T-cell (primary cell): ENCODE results near the gene POU2AF3. TPM values are rescaled to one million over a fixed set of nuclear protein-coding genes. Genes with fewer than 3 reads are reported as not detected.

Experiments used
- ATAC-seq, 4 experiments: fragments of 200-7000 bp in 3 of 4; fragments of 150-1000 bp in 1 of 4; cut with Tn5 transposase; replicated peaks in 1 of 4; 1 replicate in 3 of 4; 2 replicates in 1 of 4; pipeline ENCODE4 v1.10.0; 2021; ENCODE audit warnings: moderate library complexity in 3 of 4, mild to moderate bottlenecking in 2 of 4, moderate number of reproducible peaks in 1 of 4
- CTCF ChIA-PET, 2 donors: fragments of 300-600 bp; sonication (Branson Sonifier 250); formaldehyde crosslinking; loops; one replicate each; lab custom pipeline; 2022; ENCODE audit warnings: antibody characterized with exemption in 2 of 2; lab: Charles Lee
- POLR2A ChIA-PET, 2 donors: fragments of 300-600 bp; sonication (Branson Sonifier 250); formaldehyde crosslinking; loops; one replicate each; lab custom pipeline; 2022; ENCODE audit warnings: antibody characterized with exemption in 2 of 2; lab: Charles Lee
- DNase-seq, 35 experiments: peaks; one replicate each; pipeline versions ENCODE4 v3.0.0 to v3.0.0-alpha.2; 2013 to 2023
- H3K27ac ChIP-seq: one replicate; pipeline ENCODE4 v1.5.1; 2013; ENCODE audit warnings: low read length
- H3K27me3 ChIP-seq, 2 experiments: replicated peaks in 1 of 2; 1 replicate in 1 of 2; 2 replicates in 1 of 2; pipeline versions ENCODE4 v1.6.1 to v1.7.0; 2013; ENCODE audit warnings: low read length in 1 of 2, mixed read lengths in 1 of 2; ENCODE audit not compliant: control insufficient read depth in 2 of 2, insufficient read depth in 2 of 2; ENCODE audit errors: extremely low read depth in 1 of 2
- H3K36me3 ChIP-seq, 2 donors: 1 replicate in 1 of 2; 2 replicates in 1 of 2; pipeline versions ENCODE4 v1.6.1 to v1.7.0; 2013; ENCODE audit warnings: low read length in 1 of 2; ENCODE audit not compliant: control insufficient read depth in 2 of 2, insufficient read depth in 1 of 2; ENCODE audit errors: extremely low read depth in 1 of 2
- H3K4me1 ChIP-seq, 2 experiments: 1 replicate in 1 of 2; 2 replicates in 1 of 2; pipeline versions ENCODE4 v1.6.1 to v1.7.0; 2013; ENCODE audit warnings: low read length in 2 of 2, mixed read lengths in 1 of 2; ENCODE audit not compliant: insufficient read depth in 2 of 2, control insufficient read depth in 1 of 2; ENCODE audit errors: extremely low read depth in 1 of 2
- H3K4me3 ChIP-seq, 2 donors: 1 replicate in 1 of 2; 2 replicates in 1 of 2; pipeline versions ENCODE4 v1.5.1 to v1.7.0; 2013; ENCODE audit warnings: mild to moderate bottlenecking in 2 of 2, low read length in 1 of 2, moderate library complexity in 1 of 2; ENCODE audit not compliant: control insufficient read depth in 1 of 2; ENCODE audit errors: extremely low read depth in 1 of 2
- H3K9me3 ChIP-seq: 2 replicates; pipeline ENCODE4 v1.7.0; 2013
- H3K27ac Mint-ChIP-seq, 2 donors: one replicate each; pipeline ENCODE4 v1.8.0; 2020 to 2021; ENCODE audit warnings: mild to moderate bottlenecking in 2 of 2, mixed read lengths in 2 of 2
- H3K27me3 Mint-ChIP-seq, 2 donors: one replicate each; pipeline ENCODE4 v1.8.0; 2021 to 2022; ENCODE audit warnings: mixed read lengths in 2 of 2
- H3K36me3 Mint-ChIP-seq: one replicate; pipeline ENCODE4 v1.8.0; 2021; ENCODE audit warnings: mixed read lengths
- H3K4me1 Mint-ChIP-seq, 3 donors: one replicate each; pipeline ENCODE4 v1.8.0; 2020 to 2022; ENCODE audit warnings: mixed read lengths in 3 of 3, mild to moderate bottlenecking in 1 of 3
- H3K4me3 Mint-ChIP-seq, 3 donors: one replicate each; pipeline ENCODE4 v1.8.0; 2020 to 2022; ENCODE audit warnings: mild to moderate bottlenecking in 3 of 3, mixed read lengths in 3 of 3, moderate library complexity in 3 of 3
- H3K9me3 Mint-ChIP-seq, 3 donors: one replicate each; pipeline ENCODE4 v1.8.0; 2020 to 2022; ENCODE audit warnings: mixed read lengths in 3 of 3
- WGBS: methylation state at CpG from one replicate; pipeline ENCODE4 v1.1.5; 2013; ENCODE audit warnings: missing lambda C conversion rate; ENCODE audit not compliant: insufficient coverage; 5-methylcytosine and 5-hydroxymethylcytosine counted together
- total RNA-seq, 35 experiments: library from RNA in 6 of 35; stranded (reverse) in 6 of 35; fragments of 120-200 nt in 1 of 35; gene quantifications; one replicate each; pipeline versions ENCODE4 v1.2.1 to v1.2.4 and lab custom pipeline; 2013 to 2026

POU2AF3 gene
- total RNA-seq (not detected), total RNA-seq (lab: John Stamatoyannopoulos, UW) (0 to 0.17 (median 0) reads per million in 29 experiments)
- total RNA-seq (2013), result not detected

GRCh38 chr11:111298413-111299100 lies at the start of gene POU2AF3:
POU2AF3 (plus strand) TSS chr11:111298546; CDS start chr11:111298582, 36 bp downstream.
- Mint-ChIP-seq H3K9me3 (no peaks in the 10 kb centered on the region), H3K36me3 (no peaks in the 10 kb centered on the region), H3K4me1 (peaks cover 0 to 6% (median 4%) of the 10 kb centered on the region in 3 donors), H3K27ac (no peak within 1 kb of the TSS), H3K27me3 (peaks cover 16 to 40% of the 10 kb centered on the region in 2 donors), H3K4me3 (peak within 1 kb of the TSS in 1 of 3 donors; percentile 47)
- Histone ChIP-seq H3K27me3 (peaks cover 2 to 35% of the 10 kb centered on the region in 2 experiments), H3K4me1 (peaks cover 0 to 5% of the 10 kb centered on the region in 2 experiments), H3K36me3 (no peaks in the 10 kb centered on the region), H3K9me3 (no peaks in the 10 kb centered on the region), H3K4me3 (no peak within 1 kb of the TSS), H3K27ac (no peak within 1 kb of the TSS)
- ChIA-PET CTCF (no interaction called here), POLR2A (no interaction called here)
- DNase-seq, result no peak
- ATAC-seq, result no peak
- WGBS, result 25% methylated on average over 52 of the region's 57 CpGs

GRCh38 chr11:111250936-111251335 lies 47.4 kb upstream of the POU2AF3 start:
- no peaks in the 10 kb centered on the region for H3K36me3 ChIP-seq
- ATAC-seq, result no peak
- no peaks in the 10 kb centered on the region for H3K9me3 Mint-ChIP-seq
- H3K9me3 ChIP-seq, result no peaks in the 10 kb centered on the region
- ChIA-PET POLR2A (no interaction called here), CTCF (no interaction called here)
- H3K27ac ChIP-seq, result no peak overlapping the region
- H3K27me3 ChIP-seq, result no peaks in the 10 kb centered on the region
- H3K36me3 Mint-ChIP-seq, result no peaks in the 10 kb centered on the region
- H3K4me1 Mint-ChIP-seq, result no peaks in the 10 kb centered on the region
- H3K27ac Mint-ChIP-seq, result no peak overlapping the region
- no peak for DNase-seq
- H3K27me3 Mint-ChIP-seq, result peaks cover 12 to 21% of the 10 kb centered on the region in 2 donors
- no peaks in the 10 kb centered on the region for H3K4me1 ChIP-seq
- no peak overlapping the region for H3K4me3 Mint-ChIP-seq
- 86% methylated on average over 2 of the region's 2 CpGs for WGBS
- no peak overlapping the region for H3K4me3 ChIP-seq

- DNase-seq (no peak), ATAC-seq (no peak)
- no peak overlapping the region for H3K27ac Mint-ChIP-seq
- Histone ChIP-seq H3K9me3 (no peaks in the 10 kb centered on the region), H3K27me3 (no peaks in the 10 kb centered on the region), H3K36me3 (no peaks in the 10 kb centered on the region), H3K27ac (no peak overlapping the region), H3K4me1 (no peaks in the 10 kb centered on the region), H3K4me3 (no peak overlapping the region)
- no CpG with 5 or more reads among the region's 1 CpG for WGBS
- H3K4me3 Mint-ChIP-seq, result no peak overlapping the region
- no peaks in the 10 kb centered on the region for H3K4me1 Mint-ChIP-seq
- H3K36me3 Mint-ChIP-seq, result no peaks in the 10 kb centered on the region
- no peaks in the 10 kb centered on the region for H3K9me3 Mint-ChIP-seq
- H3K27me3 Mint-ChIP-seq, result peaks cover 8 to 13% of the 10 kb centered on the region in 2 donors
- ChIA-PET CTCF (no interaction called here), POLR2A (no interaction called here)
Observed at GRCh38 chr11:111253131-111253530, 45.2 kb upstream of the POU2AF3 start.

GRCh38 chr11:111253630-111254029 lies 44.7 kb upstream of the POU2AF3 start:
- POLR2A ChIA-PET, result no interaction called here
- Histone ChIP-seq H3K4me1 (no peaks in the 10 kb centered on the region), H3K36me3 (no peaks in the 10 kb centered on the region), H3K4me3 (no peak overlapping the region), H3K27me3 (no peaks in the 10 kb centered on the region), H3K27ac (no peak overlapping the region), H3K9me3 (no peaks in the 10 kb centered on the region)
- CTCF ChIA-PET, result interaction anchor here in 1 of 2 donors (1.0 kb wide), 1 partner anchor 23 kb away, joined by 3 read pairs; no protein-coding TSS in a partner anchor
- peaks cover 8 to 11% of the 10 kb centered on the region in 2 donors for H3K27me3 Mint-ChIP-seq
- no peaks in the 10 kb centered on the region for H3K9me3 Mint-ChIP-seq
- no peak overlapping the region for H3K27ac Mint-ChIP-seq
- H3K4me3 Mint-ChIP-seq, result no peak overlapping the region
- no peak for ATAC-seq
- 69% methylated on average over 1 of the region's 5 CpGs for WGBS
- DNase-seq, result no peak
- no peaks in the 10 kb centered on the region for H3K4me1 Mint-ChIP-seq
- no peaks in the 10 kb centered on the region for H3K36me3 Mint-ChIP-seq

- peaks cover 0 to 2% of the 10 kb centered on the region in 2 experiments for H3K4me1 ChIP-seq
- no peaks in the 10 kb centered on the region for H3K4me1 Mint-ChIP-seq
- H3K36me3 Mint-ChIP-seq, result no peaks in the 10 kb centered on the region
- H3K27ac ChIP-seq, result no peak overlapping the region
- no peaks in the 10 kb centered on the region for H3K9me3 Mint-ChIP-seq
- no peak overlapping the region for H3K27ac Mint-ChIP-seq
- no peaks in the 10 kb centered on the region for H3K9me3 ChIP-seq
- no peak overlapping the region for H3K4me3 Mint-ChIP-seq
- no peaks in the 10 kb centered on the region for H3K36me3 ChIP-seq
- peaks cover 3 to 22% of the 10 kb centered on the region in 2 donors for H3K27me3 Mint-ChIP-seq
- ChIA-PET POLR2A (no interaction called here), CTCF (no interaction called here)
- no peaks in the 10 kb centered on the region for H3K27me3 ChIP-seq
- WGBS, result no CpG with 5 or more reads among the region's 4 CpGs
- no peak overlapping the region for H3K4me3 ChIP-seq
- no peak for ATAC-seq
- no peak for DNase-seq
Observed at GRCh38 chr11:111258046-111258445, 40.3 kb upstream of the POU2AF3 start.

- Histone ChIP-seq H3K4me3 (no peak overlapping the region), H3K4me1 (peaks cover 0 to 2% of the 10 kb centered on the region in 2 experiments), H3K27ac (no peak overlapping the region), H3K27me3 (peaks cover 0 to 2% of the 10 kb centered on the region in 2 experiments), H3K36me3 (no peaks in the 10 kb centered on the region), H3K9me3 (no peaks in the 10 kb centered on the region)
- ChIA-PET CTCF (no interaction called here), POLR2A (no interaction called here)
- peaks cover 8 to 24% of the 10 kb centered on the region in 2 donors for H3K27me3 Mint-ChIP-seq
- H3K36me3 Mint-ChIP-seq, result no peaks in the 10 kb centered on the region
- ATAC-seq (no peak), DNase-seq (no peak)
- H3K4me3 Mint-ChIP-seq, result no peak overlapping the region
- peaks cover 0 to 4% (median 0%) of the 10 kb centered on the region in 3 donors for H3K4me1 Mint-ChIP-seq
- WGBS, result 100% methylated on average over 1 of the region's 4 CpGs
- no peak overlapping the region for H3K27ac Mint-ChIP-seq
- no peaks in the 10 kb centered on the region for H3K9me3 Mint-ChIP-seq
Observed at GRCh38 chr11:111259896-111260295, 38.5 kb upstream of the POU2AF3 start.
